ENCODE measurements around the gene KIF27.
A peak's percentile ranks its signal among the peaks of the same experiment; 100 is the strongest.
"Not testable (repeated sequence)": the region's sequence is repeated elsewhere in the genome, so short reads cannot be mapped to it uniquely, and the experiment has no call there.

KIF27 gene

GRCh38 chr9:83920927-83921707, at the start of gene KIF27:
Gene KIF27 (minus strand): TSS chr9:83921432. CDS start chr9:83915591, 5,841 bp downstream.
- peak; percentile 90 for DNase-seq

GRCh38 chr9:83969602-83970001, 48.4 kb upstream of the KIF27 start:
- no peak for DNase-seq

GRCh38 chr9:83967073-83967472, 45.8 kb upstream of the KIF27 start:
- no peak for DNase-seq

- no peak for DNase-seq
These were observed 45.0 kb upstream of the KIF27 start for GRCh38 chr9:83966209-83966582.

GRCh38 chr9:83965350-83966208, 44.3 kb upstream of the KIF27 start:
- DNase-seq = no peak

- DNase-seq = no peak
These were observed 43.7 kb upstream of the KIF27 start for GRCh38 chr9:83964973-83965349.

GRCh38 chr9:83962165-83962564, 40.9 kb upstream of the KIF27 start:
- no peak for DNase-seq

- DNase-seq = no peak
These were observed 39.8 kb upstream of the KIF27 start for GRCh38 chr9:83960991-83961390.

- DNase-seq = no peak
These were observed 37.8 kb upstream of the KIF27 start for GRCh38 chr9:83959061-83959460.

- DNase-seq = no peak
These were observed 35.9 kb upstream of the KIF27 start for GRCh38 chr9:83957248-83957513.

GRCh38 chr9:83956436-83957247, 35.4 kb upstream of the KIF27 start:
- DNase-seq = no peak

- DNase-seq = no peak
These were observed 34.8 kb upstream of the KIF27 start for GRCh38 chr9:83956086-83956435.

GRCh38 chr9:83948096-83948495, 26.9 kb upstream of the KIF27 start:
- DNase-seq = not testable (repeated sequence)

- DNase-seq = no peak
These were observed 19.5 kb upstream of the KIF27 start for GRCh38 chr9:83940590-83941303.

- no peak for DNase-seq
These were observed 16.7 kb upstream of the KIF27 start for GRCh38 chr9:83937861-83938455.

- DNase-seq = no peak
These were observed 15.3 kb upstream of the KIF27 start for GRCh38 chr9:83936523-83936922.

GRCh38 chr9:83935276-83935935, 14.2 kb upstream of the KIF27 start:
- no peak for DNase-seq

GRCh38 chr9:83934569-83935275, 13.5 kb upstream of the KIF27 start:
- DNase-seq = no peak

GRCh38 chr9:83933790-83934189, 12.6 kb upstream of the KIF27 start:
- DNase-seq = no peak

- DNase-seq = no peak
These were observed 11.6 kb upstream of the KIF27 start for GRCh38 chr9:83932851-83933250.

GRCh38 chr9:83932011-83932410, 10.8 kb upstream of the KIF27 start:
- DNase-seq = no peak
